Stimulated activated CD4-positive, alpha-beta T cell treated with anti-CD3 and anti-CD28 coated beads, TNF-alpha, amount 100 ng/mL, for 1 hour (primary cell): Measurements from ENCODE around the gene NOP14.
"Not testable (repeated sequence)": the region's sequence is repeated elsewhere in the genome, so short reads cannot be mapped to it uniquely, and the experiment has no call there.

Experiments used
- DNase-seq, 3 donors: peaks; one replicate each; pipeline ENCODE4 v3.0.0-alpha.2; 2020; ENCODE audit warnings: low read depth in 3 of 3, low spot score in 1 of 3

The NOP14 gene

GRCh38 chr4:2942532-2943363, 20.5 kb downstream of the NOP14 start:
- no peak for DNase-seq

- no peak for DNase-seq
Observed at GRCh38 chr4:2942037-2942531, 21.1 kb downstream of the NOP14 start.

- DNase-seq, result no peak
Observed at GRCh38 chr4:2941138-2942036, 21.8 kb downstream of the NOP14 start.

GRCh38 chr4:2940267-2941137, 22.7 kb downstream of the NOP14 start:
- DNase-seq, result no peak

- no peak for DNase-seq
Observed at GRCh38 chr4:2939383-2940243, 23.6 kb downstream of the NOP14 start.

GRCh38 chr4:2938906-2939305, 24.3 kb downstream of the NOP14 start:
- no peak for DNase-seq

GRCh38 chr4:2938411-2938810, 24.8 kb downstream of the NOP14 start:
- not testable (repeated sequence) for DNase-seq

- DNase-seq, result no peak
Observed at GRCh38 chr4:2937986-2938385, 25.2 kb downstream of the NOP14 start.

- no peak for DNase-seq
Observed at GRCh38 chr4:2937146-2937857, 25.9 kb downstream of the NOP14 start.

GRCh38 chr4:2936773-2937145, 26.4 kb downstream of the NOP14 start:
- DNase-seq, result no peak

GRCh38 chr4:2935762-2936743, 27.2 kb downstream of the NOP14 start:
- no peak for DNase-seq

GRCh38 chr4:2934813-2935761, 28.1 kb downstream of the NOP14 start:
- DNase-seq, result peak; percentile 89 to 99 (median 90)

- DNase-seq, result peak in 1 of 3 donors; percentile 23
Observed at GRCh38 chr4:2934077-2934812, 29.0 kb downstream of the NOP14 start.

GRCh38 chr4:2933566-2934076, 29.6 kb downstream of the NOP14 start:
- DNase-seq, result no peak

- no peak for DNase-seq
Observed at GRCh38 chr4:2932951-2933565, 30.1 kb downstream of the NOP14 start.
